HG03039 (cell line): ENCODE data around the gene PTPN2.
"Not testable (repeated sequence)": the region's sequence is repeated elsewhere in the genome, so short reads cannot be mapped to it uniquely, and the experiment has no call there.

ENCODE experiments used
- ATAC-seq: cut with Tn5 transposase; IDR thresholded peaks from one replicate; pipeline ENCODE4 v1.9.1; 2021; ENCODE audit warnings: mild to moderate bottlenecking, moderate library complexity; ENCODE audit not compliant: unreplicated experiment

PTPN2 gene

GRCh38 chr18:12895014-12895413, 11.0 kb upstream of the PTPN2 start:
- ATAC-seq: no peak

GRCh38 chr18:12891561-12891960, 7.5 kb upstream of the PTPN2 start:
- ATAC-seq: no peak

- ATAC-seq: no peak
These were observed 6.9 kb upstream of the PTPN2 start for GRCh38 chr18:12890964-12891363.

GRCh38 chr18:12886498-12887126, 2.6 kb upstream of the PTPN2 start:
- ATAC-seq: no peak

- no peak for ATAC-seq
These were observed 1.5 kb upstream of the PTPN2 start for GRCh38 chr18:12885500-12885899.

GRCh38 chr18:12884406-12885323, 628 bp upstream of the PTPN2 start:
- ATAC-seq: no peak

- peak; percentile 3 for ATAC-seq
These were observed 709 bp downstream of the PTPN2 start for GRCh38 chr18:12883372-12883683.

- no peak for ATAC-seq
These were observed 1.3 kb downstream of the PTPN2 start for GRCh38 chr18:12882453-12883371.

GRCh38 chr18:12880541-12880910, 3.5 kb downstream of the PTPN2 start:
- no peak for ATAC-seq

GRCh38 chr18:12879840-12880540, 4.0 kb downstream of the PTPN2 start:
- no peak for ATAC-seq

GRCh38 chr18:12874992-12875391, 9.0 kb downstream of the PTPN2 start:
- not testable (repeated sequence) for ATAC-seq

- ATAC-seq: not testable (repeated sequence)
These were observed 10.0 kb downstream of the PTPN2 start for GRCh38 chr18:12873961-12874567.

GRCh38 chr18:12872408-12872807, 11.6 kb downstream of the PTPN2 start:
- ATAC-seq: no peak

- ATAC-seq: no peak
These were observed 15.5 kb downstream of the PTPN2 start for GRCh38 chr18:12868576-12868975.

- no peak for ATAC-seq
These were observed 16.5 kb downstream of the PTPN2 start for GRCh38 chr18:12867441-12868123.

GRCh38 chr18:12863687-12864216, 20.3 kb downstream of the PTPN2 start:
- no peak for ATAC-seq

GRCh38 chr18:12862874-12863482, 21.1 kb downstream of the PTPN2 start:
- no peak for ATAC-seq

GRCh38 chr18:12862467-12862866, 21.6 kb downstream of the PTPN2 start:
- ATAC-seq: no peak

GRCh38 chr18:12861637-12862036, 22.4 kb downstream of the PTPN2 start:
- no peak for ATAC-seq
